Stimulated activated CD4-positive, alpha-beta T cell treated with anti-CD3 and anti-CD28 coated beads, Interleukin-2, amount 100 ng/mL, for 4 hours (primary cell): ENCODE results near the gene ZDHHC11.
"Not testable (repeated sequence)": the region's sequence is repeated elsewhere in the genome, so short reads cannot be mapped to it uniquely, and the experiment has no call there.

Experiments
- DNase-seq: peaks from one replicate; pipeline ENCODE4 v3.0.0-alpha.2; 2020; ENCODE audit warnings: low read depth

Gene ZDHHC11

DNA sequence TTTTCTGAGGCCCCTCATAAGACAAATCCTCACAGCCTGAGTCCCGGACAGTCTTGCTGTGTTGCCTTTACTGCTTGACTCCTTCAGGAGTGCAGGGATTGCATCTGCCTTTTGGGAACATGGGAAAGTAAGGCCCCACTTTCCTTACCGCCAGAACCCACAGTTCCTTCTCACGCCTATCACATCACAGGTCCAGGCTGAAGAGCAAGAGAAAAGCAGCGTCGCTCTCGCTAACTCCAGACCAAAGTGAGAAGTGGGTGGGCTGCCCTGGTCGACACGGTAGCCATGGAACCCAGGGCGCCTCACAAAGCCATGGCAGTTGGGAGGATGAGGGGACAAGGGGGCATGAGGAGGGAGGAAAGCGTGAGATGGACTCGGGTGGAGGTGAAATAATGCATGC lies 7.9 kb upstream of the ZDHHC11 start:
- no peak for DNase-seq

DNA sequence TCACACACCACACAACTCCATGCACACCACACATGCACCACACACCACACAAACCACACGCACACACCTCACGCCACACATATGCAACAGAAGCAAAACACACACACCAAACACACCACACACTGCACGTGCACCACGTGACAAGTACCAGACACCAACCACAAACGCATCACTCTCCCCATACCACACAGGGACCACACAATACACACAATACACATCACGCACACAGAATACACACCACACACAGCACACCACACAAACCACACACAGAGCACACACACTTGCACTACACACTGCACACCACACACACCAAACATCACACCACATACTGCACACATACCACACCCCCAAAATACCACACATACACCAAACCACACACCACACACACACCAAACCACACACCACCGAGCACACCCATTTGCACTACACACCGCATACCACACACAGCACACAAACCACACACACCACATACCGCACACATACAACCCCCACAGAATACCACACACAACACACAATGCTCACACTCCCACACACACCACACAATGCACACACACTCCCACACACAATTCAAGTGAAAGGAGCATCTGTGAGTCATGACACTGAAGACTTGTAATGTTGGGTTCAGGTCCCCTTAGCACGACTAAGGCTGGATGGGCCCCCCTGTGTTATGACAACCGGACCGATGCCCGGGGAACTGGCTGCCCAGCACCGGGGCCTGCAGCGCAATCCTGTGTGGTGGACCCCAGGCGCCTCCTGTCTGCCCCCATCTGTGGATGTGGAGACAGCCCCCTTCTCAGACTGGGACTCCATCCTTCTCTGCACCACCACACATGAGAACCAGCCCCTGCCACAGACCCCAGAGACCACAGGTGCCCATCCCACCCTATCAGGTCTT lies 6.0 kb upstream of the ZDHHC11 start:
- DNase-seq = no peak

DNA sequence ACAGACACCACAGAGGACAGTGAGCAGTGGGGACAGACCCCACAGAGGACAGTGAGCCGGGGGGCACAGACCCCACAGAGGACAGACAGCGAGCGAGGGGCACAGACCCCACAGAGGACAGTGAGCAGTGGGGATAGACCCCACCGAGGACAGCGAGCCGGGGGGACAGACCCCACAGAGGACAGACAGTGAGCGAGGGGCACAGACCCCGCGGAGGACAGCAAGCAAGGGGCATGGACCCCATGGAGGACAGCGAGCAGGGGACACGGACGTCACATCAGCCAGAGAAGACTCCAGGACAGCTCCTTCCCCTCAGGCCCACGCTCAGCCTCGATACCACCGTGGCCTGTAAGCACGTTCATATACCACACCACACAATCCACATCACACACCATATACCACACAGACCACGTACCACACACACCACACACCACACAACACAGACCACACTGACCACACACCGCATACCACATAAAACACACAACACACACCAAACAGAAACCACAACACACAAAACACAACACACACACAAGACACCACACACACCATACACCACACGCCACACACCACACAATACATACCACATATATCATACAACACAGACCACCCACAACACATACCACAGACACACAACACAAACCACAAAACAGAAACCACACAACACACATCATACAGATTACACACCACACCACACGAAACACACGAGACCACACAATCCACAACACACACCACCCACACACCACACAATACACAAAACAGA lies 5.2 kb upstream of the ZDHHC11 start:
- no peak for DNase-seq

DNA sequence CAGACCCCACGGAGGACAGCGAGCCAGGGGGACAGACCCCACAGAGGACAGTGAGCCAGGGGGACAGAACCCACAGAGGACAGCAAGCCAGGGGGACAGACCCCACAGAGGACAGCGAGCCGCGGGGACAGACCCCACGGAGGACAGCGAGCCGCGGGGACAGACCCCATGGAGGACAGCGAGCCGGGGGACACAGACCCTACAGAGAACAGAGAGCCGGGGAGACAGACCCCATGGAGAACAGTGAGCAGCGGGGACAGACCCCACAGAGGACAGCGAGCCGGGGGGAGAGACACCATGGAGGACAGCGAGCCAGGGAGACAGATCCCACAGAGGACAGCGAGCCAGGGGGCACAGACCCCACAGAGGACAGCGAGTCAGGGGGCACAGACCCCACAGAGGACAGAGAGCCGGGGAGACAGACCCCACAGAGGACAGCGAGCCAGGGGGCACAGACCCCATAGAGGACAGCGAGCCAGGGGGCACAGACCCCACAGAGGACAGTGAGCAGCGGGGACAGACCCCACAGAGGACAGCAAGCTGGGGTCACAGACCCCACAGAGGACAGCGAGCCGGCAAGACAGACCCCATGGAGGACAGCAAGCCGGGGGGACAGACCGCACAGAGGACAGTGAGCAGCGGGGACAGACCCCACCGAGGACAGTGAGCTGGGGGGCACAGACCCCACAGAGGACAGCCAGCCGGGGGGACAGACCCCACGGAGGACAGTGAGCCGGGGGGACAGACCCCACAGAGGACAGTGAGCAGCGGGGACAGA lies 4.4 kb upstream of the ZDHHC11 start:
- no peak for DNase-seq

DNA sequence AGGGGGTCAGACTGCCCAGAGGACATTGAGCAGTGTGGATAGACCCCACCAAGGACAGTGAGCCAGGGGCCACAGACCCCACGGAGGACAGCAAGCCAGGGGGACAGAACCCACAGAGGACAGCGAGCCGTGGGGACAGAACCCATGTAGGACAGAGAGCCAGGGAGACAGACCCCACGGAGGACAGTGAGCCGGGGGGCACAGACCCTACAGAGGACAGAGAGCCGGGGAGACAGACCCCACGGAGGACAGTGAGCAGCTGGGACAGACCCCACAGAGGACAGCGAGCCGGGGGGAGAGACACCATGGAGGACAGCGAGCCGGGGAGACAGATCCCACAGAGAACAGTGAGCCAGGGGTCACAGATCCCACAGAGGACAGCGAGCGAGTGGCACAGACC lies 3.4 kb upstream of the ZDHHC11 start:
- no peak for DNase-seq

DNA sequence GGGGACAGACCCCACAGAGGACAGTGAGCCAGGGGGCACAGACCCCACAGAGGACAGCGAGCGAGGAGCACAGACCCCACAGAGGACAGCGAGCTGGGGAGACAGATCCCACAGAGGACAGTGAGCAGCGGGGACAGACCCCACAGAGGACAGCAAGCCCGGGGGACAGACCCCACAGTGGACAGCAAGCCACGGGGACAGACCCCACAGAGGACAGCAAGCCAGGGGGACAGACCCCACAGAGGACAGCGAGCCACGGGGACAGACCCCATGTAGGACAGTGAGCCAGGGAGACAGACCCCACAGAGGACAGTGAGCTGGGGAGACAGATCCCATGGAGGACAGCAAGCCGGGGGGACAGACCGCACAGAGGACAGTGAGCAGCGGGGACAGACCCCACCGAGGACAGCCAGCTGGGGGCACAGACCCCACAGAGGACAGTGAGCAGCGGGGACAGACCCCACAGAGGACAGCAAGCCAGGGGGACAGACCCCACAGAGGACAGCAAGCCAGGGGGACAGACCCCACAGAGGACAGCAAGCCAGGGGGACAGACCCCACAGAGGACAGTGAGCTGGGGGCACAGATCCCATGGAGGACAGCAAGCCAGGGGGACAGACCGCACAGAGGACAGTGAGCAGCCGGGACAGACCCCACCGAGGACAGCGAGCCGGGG lies 2.8 kb upstream of the ZDHHC11 start:
- DNase-seq = not testable (repeated sequence)

DNA sequence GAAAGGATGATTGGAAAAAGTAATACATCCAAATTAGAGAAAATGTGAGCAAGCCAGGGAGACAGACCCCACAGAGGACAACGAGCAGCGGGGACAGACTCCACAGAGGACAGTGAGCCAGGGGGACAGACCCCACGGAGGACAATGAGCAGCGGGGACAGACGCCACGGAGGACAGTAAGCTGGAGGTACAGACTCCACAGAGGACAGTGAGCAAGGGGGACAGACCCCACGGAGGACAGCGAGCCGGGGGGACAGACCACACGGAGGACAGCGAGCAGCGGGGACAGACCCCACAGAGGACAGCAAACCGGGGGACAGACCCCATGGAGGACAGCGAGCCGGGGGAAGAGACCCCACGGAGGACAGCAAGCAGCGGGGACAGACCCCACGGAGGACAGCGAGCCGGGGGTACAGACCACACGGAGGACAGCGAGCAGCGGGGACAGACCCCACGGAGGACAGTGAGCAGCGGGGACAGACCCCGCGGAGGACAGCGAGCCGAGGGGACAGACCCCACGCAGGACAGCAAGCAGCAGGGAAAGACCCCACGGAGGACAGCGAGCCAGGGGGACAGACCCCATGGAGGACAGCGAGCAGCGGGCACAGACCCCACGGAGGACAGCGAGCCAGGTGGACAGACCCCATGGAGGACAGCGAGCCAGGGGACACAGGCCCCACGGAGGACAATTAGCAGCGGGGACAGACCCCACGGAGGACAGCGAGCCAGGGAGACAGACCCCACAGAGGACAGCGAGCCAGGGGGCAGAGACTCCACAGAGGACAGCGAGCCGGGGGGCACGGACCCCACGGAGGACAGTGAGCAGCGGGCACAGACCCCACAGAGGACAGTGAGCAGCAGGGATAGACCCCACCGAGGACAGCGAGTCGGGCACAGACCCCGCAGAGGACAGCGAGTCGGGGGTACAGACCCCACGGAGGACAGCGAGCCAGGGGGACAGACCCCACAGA lies 1.9 kb upstream of the ZDHHC11 start:
- no peak for DNase-seq

DNA sequence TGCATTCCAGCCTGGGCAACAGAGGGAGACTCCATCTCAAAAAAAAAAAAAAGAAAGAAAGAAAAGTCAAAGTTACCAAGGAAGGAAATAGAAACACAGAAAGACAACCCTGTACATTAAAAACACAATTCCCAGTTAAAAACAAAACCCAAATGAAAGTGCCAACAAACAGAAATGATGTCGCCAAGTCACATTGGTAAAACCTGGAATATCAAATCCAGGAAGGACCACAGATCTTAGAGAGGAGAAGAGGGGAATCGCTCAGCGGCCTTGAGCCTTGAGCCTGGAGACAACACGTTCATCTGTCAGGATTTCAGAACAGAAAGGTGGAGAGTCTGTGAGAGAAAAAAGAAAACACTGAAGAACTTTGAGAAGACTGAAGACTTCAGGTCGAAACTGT lies 1.2 kb upstream of the ZDHHC11 start:
- DNase-seq = no peak

DNA sequence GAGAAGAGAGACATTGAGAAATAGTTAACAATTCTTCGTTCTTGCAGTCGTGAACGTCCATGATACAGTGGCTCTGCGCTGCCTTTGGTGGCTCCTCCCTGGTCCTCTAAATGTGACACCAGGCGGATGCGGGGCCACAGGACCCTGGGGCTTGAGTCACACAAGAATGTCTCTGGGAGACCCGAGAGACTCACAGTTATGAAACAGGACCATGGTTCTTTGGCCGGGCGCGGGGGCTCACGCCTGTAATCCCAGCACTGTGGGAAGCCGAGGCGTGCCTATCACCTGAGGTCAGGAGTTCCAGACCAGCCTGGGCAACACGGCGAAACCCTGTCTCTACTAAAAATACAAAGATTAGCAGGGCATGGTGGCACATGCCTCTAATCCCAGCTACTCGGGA lies 767 bp upstream of the ZDHHC11 start:
- DNase-seq = no peak

DNA sequence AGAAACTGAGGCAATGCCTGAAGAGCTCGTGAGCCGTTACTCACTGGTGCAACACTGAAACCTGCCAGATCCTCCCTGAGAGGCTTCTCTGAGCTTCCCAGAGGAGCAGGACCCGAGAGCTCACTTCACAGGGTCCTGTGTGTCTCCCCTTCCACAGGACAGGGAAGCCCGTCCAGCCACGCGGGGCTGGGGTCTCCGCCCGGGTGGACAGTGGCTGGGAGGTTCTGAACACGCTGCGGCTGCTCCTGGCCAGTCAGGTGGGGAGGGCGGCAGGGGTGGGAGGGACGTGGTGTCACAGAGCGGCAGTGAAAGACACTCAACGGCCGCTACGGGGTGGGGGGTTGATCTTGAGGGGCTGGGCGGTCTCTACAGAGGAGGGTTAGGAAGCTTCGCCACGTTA lies 290 bp upstream of the ZDHHC11 start:
- no peak for DNase-seq

DNA sequence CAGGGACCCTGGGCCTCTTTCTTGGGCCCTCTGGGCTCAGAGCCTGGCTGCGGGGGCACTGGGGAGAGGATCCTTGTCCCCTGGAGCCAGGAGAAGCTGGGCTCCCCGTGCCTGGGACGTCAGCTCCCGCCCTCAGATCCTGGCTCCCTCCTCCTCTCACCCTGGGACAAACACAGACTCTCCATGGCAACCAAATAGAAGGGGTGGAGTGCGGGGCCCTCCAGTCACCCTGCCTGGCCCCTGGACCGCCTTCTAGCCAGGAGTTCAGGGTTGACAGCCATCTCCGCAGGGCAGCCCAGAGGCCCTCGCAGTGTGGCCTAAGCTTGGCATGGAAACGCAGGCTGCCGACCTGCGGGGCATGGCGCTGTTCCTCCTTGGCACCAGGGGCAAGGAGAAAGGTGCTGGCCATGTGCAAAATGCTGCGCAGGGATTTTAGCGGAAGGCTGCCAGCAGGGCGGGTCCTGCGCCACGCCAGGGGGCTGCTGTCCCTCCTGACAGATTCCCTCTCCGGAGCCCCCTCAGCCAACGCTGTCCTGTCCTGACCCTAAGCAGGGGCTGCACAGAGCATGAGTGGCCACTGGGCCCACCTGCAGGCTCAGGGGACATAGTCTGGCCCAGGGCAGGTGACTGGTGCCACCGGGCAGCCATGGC lies 1.0 kb downstream of the ZDHHC11 start:
- DNase-seq = no peak

DNA sequence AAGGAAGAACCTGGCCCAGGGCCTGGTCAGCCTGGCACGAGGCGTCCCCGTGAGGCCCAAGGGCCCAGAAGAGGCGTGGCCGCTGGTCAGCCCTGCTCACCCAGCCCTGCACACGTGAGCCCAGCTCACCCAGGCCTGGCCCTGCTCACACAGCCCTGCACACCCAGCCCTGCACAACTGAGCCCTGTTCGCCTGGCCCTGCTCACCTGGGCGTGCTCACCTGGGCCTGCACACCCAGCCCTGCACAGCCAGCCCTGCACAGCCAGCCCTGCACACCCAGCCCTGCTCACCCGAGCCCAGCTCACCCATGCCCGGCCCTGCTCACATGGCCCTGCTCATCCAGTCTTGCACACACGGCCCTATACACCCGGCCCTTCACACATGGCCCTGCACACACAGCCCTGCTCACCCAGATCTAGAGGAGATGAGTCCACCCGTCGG lies 2.1 kb downstream of the ZDHHC11 start:
- DNase-seq = no peak

DNA sequence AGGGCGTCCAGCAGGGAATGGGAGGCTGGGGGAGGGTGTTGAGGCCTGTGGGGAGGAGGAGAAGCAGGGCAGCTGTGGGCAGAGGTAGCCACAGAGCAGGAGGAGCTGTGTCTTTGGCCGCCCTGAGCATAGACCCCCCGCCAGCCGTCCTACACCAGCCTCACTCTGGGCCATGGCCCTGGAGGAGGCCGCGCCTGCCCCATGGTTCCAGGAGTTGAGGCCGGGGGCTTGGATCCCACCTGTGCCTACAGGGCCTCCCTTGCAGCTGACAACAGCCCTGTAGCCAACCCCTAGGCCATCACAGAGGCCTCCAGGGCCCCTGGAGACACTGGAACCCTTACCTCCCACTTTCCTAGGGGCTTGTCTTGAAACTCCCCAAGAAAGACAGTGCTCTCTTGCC lies 3.0 kb downstream of the ZDHHC11 start:
- DNase-seq = not testable (repeated sequence)

DNA sequence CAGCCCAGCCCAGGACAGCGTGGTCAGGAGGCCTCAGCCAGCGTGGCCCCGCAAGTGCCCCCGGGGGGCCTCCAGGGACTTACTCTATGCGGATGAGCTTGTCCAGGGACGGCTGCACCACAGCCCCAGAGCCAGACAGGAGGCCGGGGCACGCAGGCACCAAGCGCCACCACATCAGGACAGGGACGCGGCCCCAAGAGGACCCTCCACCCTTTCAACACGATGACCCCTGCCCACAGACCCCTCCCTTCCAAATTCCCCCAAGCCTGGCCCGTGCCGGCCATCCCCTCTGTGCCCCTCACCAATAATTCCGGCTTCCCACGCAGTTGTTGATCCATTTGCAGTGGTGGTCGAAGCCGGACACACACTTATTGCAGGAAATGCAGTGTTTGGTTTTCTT lies 3.6 kb downstream of the ZDHHC11 start:
- DNase-seq = not testable (repeated sequence)

DNA sequence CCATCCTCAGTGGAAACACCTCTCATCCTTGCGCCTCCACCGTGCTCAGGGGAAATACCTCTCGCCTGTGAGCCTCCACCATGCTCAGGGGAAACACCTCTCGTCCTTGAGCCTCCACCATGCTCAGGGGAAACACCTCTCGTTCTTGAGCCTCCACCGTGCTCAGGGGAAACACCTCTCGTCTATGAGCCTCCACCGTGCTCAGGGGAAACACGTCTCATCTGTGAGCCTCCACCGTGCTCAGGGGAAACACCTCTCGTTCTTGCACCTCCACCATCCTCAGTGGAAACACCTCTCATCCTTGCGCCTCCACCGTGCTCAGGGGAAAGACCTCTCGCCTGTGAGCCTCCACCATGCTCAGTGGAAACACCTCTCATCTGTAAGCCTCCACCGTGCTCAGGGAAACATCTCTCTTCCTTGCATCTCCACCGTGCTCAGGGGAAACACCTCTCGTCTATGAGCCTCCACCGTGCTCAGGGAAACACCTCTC lies 4.1 kb downstream of the ZDHHC11 start:
- not testable (repeated sequence) for DNase-seq

DNA sequence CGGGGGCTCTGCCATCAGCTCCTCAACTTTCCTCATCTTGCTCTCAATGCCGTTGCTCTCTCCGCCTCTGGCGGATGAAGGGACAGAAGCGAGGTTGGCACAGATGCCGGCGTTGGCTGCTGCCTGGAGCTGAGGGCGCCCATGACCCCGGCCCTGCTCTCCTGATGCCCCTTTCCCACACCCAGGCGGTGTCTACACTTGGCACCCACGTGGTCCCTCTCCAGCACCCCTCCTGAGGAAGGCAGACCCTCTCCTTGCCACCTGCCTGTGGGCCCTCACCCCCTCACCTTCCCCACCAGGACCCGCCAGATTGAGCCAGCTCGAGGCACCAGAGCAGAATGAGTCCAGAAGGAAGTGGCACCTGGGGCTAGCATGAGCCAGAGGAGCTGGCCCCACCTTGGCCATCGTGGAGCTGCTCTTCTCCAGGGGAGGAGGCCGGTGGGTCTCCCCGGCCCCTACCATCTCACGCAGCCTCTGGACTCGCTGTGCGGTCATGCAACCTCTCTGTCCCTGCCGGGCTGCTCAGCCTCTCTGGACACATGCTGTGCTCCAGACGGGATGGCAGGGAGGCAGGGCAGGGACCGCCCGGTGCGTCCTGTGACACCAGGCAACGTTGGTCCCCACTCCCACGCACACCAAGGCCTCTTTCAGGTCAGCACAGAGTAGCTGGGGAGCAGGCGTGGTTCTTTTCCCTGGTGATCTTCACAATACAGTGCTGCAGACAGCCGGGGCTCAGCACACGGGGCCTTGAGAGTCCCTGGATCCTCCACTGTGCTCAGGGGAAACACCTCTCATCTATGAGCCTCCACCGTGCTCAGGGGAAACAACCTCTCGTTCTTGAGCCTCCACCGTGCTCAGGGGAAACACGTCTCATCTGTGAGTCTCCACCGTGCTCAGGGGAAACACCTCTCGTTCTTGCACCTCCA lies 4.8 kb downstream of the ZDHHC11 start:
- not testable (repeated sequence) for DNase-seq

DNA sequence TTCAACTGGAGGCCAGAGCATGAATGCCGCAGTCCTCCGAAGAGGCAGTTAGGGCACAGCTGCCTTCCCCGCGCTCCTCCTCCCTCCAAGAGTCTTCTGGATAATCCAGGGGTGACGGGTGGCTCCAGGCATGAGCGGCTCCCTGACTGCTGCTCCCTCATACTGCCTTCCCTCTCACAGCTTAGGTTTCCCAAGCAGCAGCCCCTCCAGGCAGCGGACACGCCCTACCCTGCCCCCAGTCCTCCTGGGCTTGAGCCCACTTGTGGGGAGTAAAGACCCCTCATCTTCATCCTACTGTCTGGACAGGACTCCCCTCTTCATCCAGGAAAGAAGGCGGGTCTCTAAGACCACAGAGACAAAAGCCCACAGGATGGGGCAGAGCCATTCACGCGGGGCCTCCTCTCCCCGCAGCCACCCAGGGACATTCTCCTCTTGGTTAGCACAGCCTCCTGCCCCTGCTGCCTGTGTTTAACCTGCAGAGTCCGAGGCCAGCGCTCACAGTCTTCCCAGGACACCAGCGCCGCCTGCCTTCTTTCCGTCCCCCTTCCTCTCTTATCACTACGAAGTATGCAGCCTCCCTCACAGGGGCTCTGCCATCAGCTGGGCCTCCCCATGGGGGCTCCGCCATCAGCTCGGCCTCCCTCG lies 5.6 kb downstream of the ZDHHC11 start:
- not testable (repeated sequence) for DNase-seq

DNA sequence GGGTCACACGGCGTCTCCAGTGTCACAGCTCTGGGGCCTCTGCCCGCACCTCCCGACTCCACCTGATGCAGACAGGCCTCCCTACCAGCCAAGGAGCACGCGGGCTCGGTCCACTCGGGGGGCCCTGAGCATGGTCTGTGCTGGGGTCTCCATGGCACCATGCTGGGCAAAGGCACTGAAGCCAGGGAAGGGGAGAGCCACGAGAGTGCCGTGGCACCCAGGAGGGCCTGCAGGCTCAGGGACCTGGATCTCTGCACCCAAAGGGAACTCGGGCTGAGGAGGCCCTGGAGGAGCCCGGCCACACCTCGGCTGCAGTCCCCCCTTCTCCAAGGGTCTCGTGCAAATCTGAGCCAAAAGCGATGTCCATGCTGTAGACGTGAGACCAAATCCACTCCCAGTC lies 6.4 kb downstream of the ZDHHC11 start:
- DNase-seq = not testable (repeated sequence)
